H9 (cell line): Measurements from ENCODE around the gene MARS2. TPM values are rescaled to one million over a fixed set of nuclear protein-coding genes. Genes with fewer than 3 reads are reported as not detected.
A peak's percentile ranks its signal among the peaks of the same experiment; 100 is the strongest.

Experiments
- DNase-seq: peaks from one replicate; pipeline ENCODE4 v3.0.0-alpha.2; 2017
- H2AFZ ChIP-seq: one replicate; pipeline ENCODE4 v1.6.1; 2013; ENCODE audit warnings: mild to moderate bottlenecking, low read length, control low read depth, moderate library complexity
- H2AK5ac ChIP-seq: 2 replicates; pipeline ENCODE4 v1.6.1; 2013; ENCODE audit warnings: low read length, control low read depth, mixed read lengths; ENCODE audit not compliant: insufficient read length
- H2BK120ac ChIP-seq: one replicate; pipeline ENCODE4 v1.6.1; 2013; ENCODE audit warnings: low read depth, mild to moderate bottlenecking, low read length, control low read depth, inconsistent platforms; ENCODE audit not compliant: poor library complexity, severe bottlenecking
- H2BK12ac ChIP-seq: 2 replicates; pipeline ENCODE4 v1.6.1; 2013; ENCODE audit warnings: low read length, control low read depth, mixed read lengths, low read depth; ENCODE audit not compliant: insufficient read length
- H2BK15ac ChIP-seq: 2 replicates; pipeline ENCODE4 v1.6.1; 2013; ENCODE audit warnings: low read depth, low read length, control low read depth
- H2BK20ac ChIP-seq: one replicate; pipeline ENCODE4 v1.6.1; 2013; ENCODE audit warnings: low read depth, mild to moderate bottlenecking, low read length, control low read depth, inconsistent platforms; ENCODE audit not compliant: poor library complexity, severe bottlenecking
- H2BK5ac ChIP-seq: 2 replicates; pipeline ENCODE4 v1.6.1; 2013; ENCODE audit warnings: low read length, control low read depth, mixed read lengths; ENCODE audit not compliant: insufficient read length
- H3K14ac ChIP-seq: 2 replicates; pipeline ENCODE4 v1.6.1; 2013; ENCODE audit warnings: low read length, control low read depth; ENCODE audit not compliant: insufficient read depth
- H3K18ac ChIP-seq: 2 replicates; pipeline ENCODE4 v1.6.1; 2013; ENCODE audit warnings: low read depth, mild to moderate bottlenecking, mixed read lengths, low read length, control low read depth; ENCODE audit not compliant: insufficient read length
- H3K23ac ChIP-seq: 2 replicates; pipeline ENCODE4 v1.6.1; 2013; ENCODE audit warnings: low read length, control low read depth, mixed read lengths, low read depth; ENCODE audit not compliant: insufficient read length
- H3K23me2 ChIP-seq: 2 replicates; pipeline ENCODE4 v1.6.1; 2013; ENCODE audit warnings: low read depth, mild to moderate bottlenecking, mixed read lengths, low read length, control low read depth; ENCODE audit not compliant: insufficient read length, poor library complexity, severe bottlenecking
- H3K27ac ChIP-seq: 2 replicates; pipeline ENCODE4 v1.5.1; 2013; ENCODE audit warnings: low read length, control low read depth, mixed read lengths, low read depth; ENCODE audit not compliant: insufficient read length
- H3K27me3 ChIP-seq: 2 replicates; pipeline ENCODE4 v1.6.1; 2013; ENCODE audit warnings: low read length, control low read depth, inconsistent platforms; ENCODE audit not compliant: insufficient read depth
- H3K4ac ChIP-seq: 2 replicates; pipeline ENCODE4 v1.6.1; 2013; ENCODE audit warnings: low read depth, mild to moderate bottlenecking, control low read depth, inconsistent platforms, low read length, moderate library complexity
- H3K4me1 ChIP-seq: 2 replicates; pipeline ENCODE4 v1.6.1; 2013; ENCODE audit warnings: low read length, control low read depth, inconsistent platforms; ENCODE audit not compliant: insufficient read depth
- H3K4me2 ChIP-seq: 2 replicates; pipeline ENCODE4 v1.6.1; 2013; ENCODE audit warnings: low read length, control low read depth, mixed read lengths; ENCODE audit not compliant: insufficient read length, insufficient read depth
- H3K56ac ChIP-seq: 2 replicates; pipeline ENCODE4 v1.6.1; 2013; ENCODE audit warnings: low read depth, mild to moderate bottlenecking, mixed read lengths, low read length, control low read depth; ENCODE audit not compliant: insufficient read length
- H3K79me1 ChIP-seq: 2 replicates; pipeline ENCODE4 v1.6.1; 2013; ENCODE audit warnings: low read depth, mild to moderate bottlenecking, moderate library complexity, low read length, control low read depth, inconsistent platforms; ENCODE audit not compliant: insufficient read depth, poor library complexity, severe bottlenecking
- H3K79me2 ChIP-seq: 2 replicates; pipeline ENCODE4 v1.6.1; 2013; ENCODE audit warnings: low read length, control low read depth, inconsistent platforms; ENCODE audit not compliant: insufficient read depth
- H3K9ac ChIP-seq: 2 replicates; pipeline ENCODE4 v1.6.1; 2013; ENCODE audit warnings: low read length, control low read depth, mixed read lengths; ENCODE audit not compliant: insufficient read length; ENCODE audit errors: extremely low read depth
- H3K9me3 ChIP-seq: one replicate; pipeline ENCODE4 v1.6.1; 2013; ENCODE audit warnings: low read depth, low read length, inconsistent platforms; ENCODE audit not compliant: control insufficient read depth
- H3T11ph ChIP-seq: one replicate; pipeline ENCODE4 v1.6.1; 2013; ENCODE audit warnings: mild to moderate bottlenecking, low read length, control low read depth, inconsistent platforms
- H4K20me1 ChIP-seq: one replicate; pipeline ENCODE4 v1.6.1; 2013; ENCODE audit not compliant: control insufficient read depth, insufficient read length, insufficient read depth
- H4K5ac ChIP-seq: 2 replicates; pipeline ENCODE4 v1.6.1; 2013; ENCODE audit warnings: low read depth, mild to moderate bottlenecking, mixed read lengths, low read length, control low read depth; ENCODE audit not compliant: insufficient read length
- H4K8ac ChIP-seq: replicated peaks from 2 replicates; pipeline ENCODE4 v1.6.1; 2013; ENCODE audit warnings: low read length, control low read depth, mixed read lengths, low read depth; ENCODE audit not compliant: insufficient read length
- H4K91ac ChIP-seq: 2 replicates; pipeline ENCODE4 v1.6.1; 2013; ENCODE audit warnings: low read depth, mild to moderate bottlenecking, moderate library complexity, mixed read lengths, low read length, control low read depth; ENCODE audit not compliant: insufficient read length
- H3K27ac Mint-ChIP-seq, 3 experiments: 2 replicates in 2 of 3; 3 replicates in 1 of 3; pipeline ENCODE4 v1.8.0; 2020 to 2021; ENCODE audit warnings: mixed read lengths in 3 of 3, mild to moderate bottlenecking in 1 of 3, moderate library complexity in 1 of 3
- H3K27me3 Mint-ChIP-seq: 2 replicates; pipeline ENCODE4 v1.8.0; 2021; ENCODE audit warnings: low read depth, mild to moderate bottlenecking, moderate library complexity, mixed read lengths
- H3K36me3 Mint-ChIP-seq, 3 experiments: 2 replicates in 2 of 3; 3 replicates in 1 of 3; pipeline ENCODE4 v1.8.0; 2020 to 2021; ENCODE audit warnings: low read depth in 3 of 3, mixed read lengths in 3 of 3; ENCODE audit not compliant: insufficient read depth in 1 of 3
- H3K4me1 Mint-ChIP-seq, 2 experiments: 2 replicates each; pipeline ENCODE4 v1.8.0; 2020; ENCODE audit warnings: mixed read lengths in 2 of 2
- H3K4me3 Mint-ChIP-seq, 2 experiments: 2 replicates in 1 of 2; 3 replicates in 1 of 2; pipeline ENCODE4 v1.8.0; 2020 to 2021; ENCODE audit warnings: mild to moderate bottlenecking in 2 of 2, mixed read lengths in 2 of 2, moderate library complexity in 1 of 2
- H3K9me3 Mint-ChIP-seq, 2 experiments: 2 replicates in 1 of 2; 3 replicates in 1 of 2; pipeline ENCODE4 v1.8.0; 2020; ENCODE audit warnings: mild to moderate bottlenecking in 2 of 2, mixed read lengths in 2 of 2, moderate library complexity in 1 of 2
- CTCF ChIP-seq: fragments of 200-600 bp; sonication (generic); conservative IDR thresholded peaks from 3 replicates; pipeline ENCODE4 v1.8.0; 2021; ENCODE audit warnings: antibody characterized with exemption, mild to moderate bottlenecking
- total RNA-seq: library from RNA; stranded (reverse); gene quantifications from 2 replicates; pipeline ENCODE4 v1.2.1, GENCODE V29; 2021

Gene MARS2
- total RNA-seq, 1 experiment from 2014 or later = 21.0 TPM

GRCh38 chr2:197657562-197657961, 47.6 kb upstream of the MARS2 start:
- Histone ChIP-seq H2AFZ (no peak overlapping the region), H3K79me1 (no peaks in the 10 kb centered on the region), H3K4me2 (no peak overlapping the region), H2BK20ac (no peak overlapping the region), H4K5ac (no peak overlapping the region), H3K27me3 (no peaks in the 10 kb centered on the region), H4K20me1 (no peaks in the 10 kb centered on the region), H3K23ac (no peak overlapping the region), H2BK12ac (no peak overlapping the region), H2AK5ac (no peak overlapping the region), H4K91ac (no peak overlapping the region), H3K14ac (no peak overlapping the region), H3K9ac (no peak overlapping the region), H4K8ac (no peak overlapping the region), H3K79me2 (no peaks in the 10 kb centered on the region), H2BK5ac (no peak overlapping the region), H3K27ac (no peak overlapping the region), H3K18ac (no peak overlapping the region), H2BK120ac (no peak overlapping the region), H3T11ph (no peak overlapping the region), H3K4me1 (peaks cover 2% of the 10 kb centered on the region; the same call in 1 of the 2 replicates), H3K56ac (no peak overlapping the region), H2BK15ac (no peak overlapping the region), H3K23me2 (no peaks in the 10 kb centered on the region), H3K4ac (no peak overlapping the region), H3K9me3 (no peaks in the 10 kb centered on the region)
- no peak for DNase-seq
- Mint-ChIP-seq H3K4me1 (peaks cover 19 to 25% of the 10 kb centered on the region in 2 experiments), H3K27ac (peak overlapping the region in 1 of 3 experiments; percentile 53; a peak in 1 of 7 replicates), H3K27me3 (no peaks in the 10 kb centered on the region; the same call in 1 of the 2 replicates), H3K4me3 (no peak overlapping the region), H3K36me3 (peaks cover 0 to 3% (median 0%) of the 10 kb centered on the region in 3 experiments; a peak in 2 of 7 replicates), H3K9me3 (0 out of 5 replicates have a peak, but pooled peaks cover 0 to 2% of the 10 kb centered on the region in 2 experiments)
- no peak for TF ChIP-seq CTCF
